Mesendoderm (in vitro differentiated cells): Measurements from ENCODE around the gene ERCC5.

Source experiments
- DNase-seq: peaks from one replicate; pipeline ENCODE4 v3.0.0; 2013
- H2AK5ac ChIP-seq: 2 replicates; pipeline ENCODE4 v1.6.1; 2013; ENCODE audit warnings: low read length, inconsistent platforms
- H2BK120ac ChIP-seq: 2 replicates; pipeline ENCODE4 v1.6.1; 2013; ENCODE audit warnings: low read depth, mild to moderate bottlenecking, low read length, moderate library complexity, mixed read lengths
- H2BK15ac ChIP-seq: replicated peaks from 2 replicates; pipeline ENCODE4 v1.6.1; 2013; ENCODE audit warnings: low read depth, mild to moderate bottlenecking, moderate library complexity
- H2BK5ac ChIP-seq: 2 replicates; pipeline ENCODE4 v1.6.1; 2013; ENCODE audit warnings: low read length, inconsistent platforms
- H3K18ac ChIP-seq: 2 replicates; pipeline ENCODE4 v1.6.1; 2013; ENCODE audit warnings: mild to moderate bottlenecking, low read length, mixed read lengths
- H3K23ac ChIP-seq: one replicate; pipeline ENCODE4 v1.6.1; 2013; ENCODE audit warnings: low read length
- H3K27ac ChIP-seq: 2 replicates; pipeline ENCODE4 v1.5.1; 2013; ENCODE audit warnings: low read depth, mild to moderate bottlenecking, inconsistent platforms, low read length, moderate library complexity
- H3K27me3 ChIP-seq: 2 replicates; pipeline ENCODE4 v1.6.1; 2013; ENCODE audit warnings: low read length, control low read depth, mild to moderate bottlenecking, inconsistent platforms; ENCODE audit not compliant: insufficient read depth, poor library complexity
- H3K36me3 ChIP-seq: 2 replicates; pipeline ENCODE4 v1.6.1; 2013; ENCODE audit warnings: low read length, inconsistent platforms; ENCODE audit not compliant: control insufficient read depth, insufficient read depth
- H3K4ac ChIP-seq: one replicate; pipeline ENCODE4 v1.6.1; 2013; ENCODE audit warnings: low read depth, mild to moderate bottlenecking, low read length, moderate library complexity
- H3K4me1 ChIP-seq: 2 replicates; pipeline ENCODE4 v1.6.1; 2013; ENCODE audit warnings: low read depth, low read length, inconsistent platforms; ENCODE audit not compliant: control insufficient read depth
- H3K4me2 ChIP-seq: 2 replicates; pipeline ENCODE4 v1.6.1; 2013; ENCODE audit warnings: low read length
- H3K4me3 ChIP-seq: 2 replicates; pipeline ENCODE4 v1.5.1; 2013; ENCODE audit warnings: mild to moderate bottlenecking, low read length
- H3K56ac ChIP-seq: one replicate; pipeline ENCODE4 v1.6.1; 2013; ENCODE audit warnings: low read length
- H3K79me1 ChIP-seq: 2 replicates; pipeline ENCODE4 v1.6.1; 2013; ENCODE audit warnings: low read length, inconsistent platforms
- H3K79me2 ChIP-seq: 2 replicates; pipeline ENCODE4 v1.6.1; 2013; ENCODE audit warnings: mild to moderate bottlenecking, low read length; ENCODE audit not compliant: control insufficient read depth, insufficient read depth
- H3K9ac ChIP-seq: 2 replicates; pipeline ENCODE4 v1.6.1; 2013; ENCODE audit warnings: low read length, inconsistent platforms
- H4K5ac ChIP-seq: one replicate; pipeline ENCODE4 v1.6.1; 2013; ENCODE audit warnings: low read length
- H4K8ac ChIP-seq: one replicate; pipeline ENCODE4 v1.6.1; 2013; ENCODE audit warnings: low read depth, mild to moderate bottlenecking, control low read depth, low read length, moderate library complexity
- WGBS: extraction: QIAGEN DNeasy Blood & Tissue Kit; methylation state at CpG from one replicate; pipeline ENCODE4 v1.1.7; 2013; ENCODE audit warnings: low lambda C conversion rate, missing lambda C conversion rate; ENCODE audit not compliant: insufficient coverage; ENCODE audit errors: extremely low coverage; 5-methylcytosine and 5-hydroxymethylcytosine counted together

The ERCC5 gene

DNA sequence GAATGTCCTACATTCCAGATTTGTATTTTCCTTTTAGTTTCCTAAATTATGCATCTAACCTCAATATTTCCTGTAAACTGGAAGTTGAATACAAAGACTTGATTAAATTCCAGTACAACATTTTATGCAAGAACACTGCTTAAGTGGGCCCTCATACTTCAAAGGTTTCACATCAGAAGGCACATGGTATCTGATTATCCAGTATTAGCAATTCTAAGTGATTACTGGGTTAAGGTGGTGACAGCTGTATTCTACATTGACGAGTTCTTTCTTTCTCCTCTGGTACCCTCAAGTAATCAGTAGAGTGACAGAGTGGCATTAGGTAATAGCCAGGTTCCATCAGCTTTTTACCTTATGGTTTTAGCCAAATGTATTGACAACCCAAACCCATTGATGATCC is 28.6 kb upstream of the ERCC5 start:
- Histone ChIP-seq H3K79me1 (no peaks in the 10 kb centered on the region), H4K8ac (no peak overlapping the region), H2AK5ac (no peak overlapping the region), H3K79me2 (no peaks in the 10 kb centered on the region), H2BK15ac (no peak overlapping the region), H3K56ac (no peak overlapping the region), H3K36me3 (no peaks in the 10 kb centered on the region), H3K4me2 (no peak overlapping the region), H2BK120ac (no peak overlapping the region), H3K4ac (no peak overlapping the region), H3K4me3 (no peak overlapping the region), H3K23ac (no peak overlapping the region), H4K5ac (no peak overlapping the region), H3K27ac (no peak overlapping the region), H3K18ac (no peak overlapping the region), H2BK5ac (no peak overlapping the region), H3K9ac (no peak overlapping the region), H3K27me3 (peaks cover 1% of the 10 kb centered on the region), H3K4me1 (peaks cover 2% of the 10 kb centered on the region)
- DNase-seq, result no peak
- no CpG with 5 or more reads among the region's 1 CpG for WGBS

DNA sequence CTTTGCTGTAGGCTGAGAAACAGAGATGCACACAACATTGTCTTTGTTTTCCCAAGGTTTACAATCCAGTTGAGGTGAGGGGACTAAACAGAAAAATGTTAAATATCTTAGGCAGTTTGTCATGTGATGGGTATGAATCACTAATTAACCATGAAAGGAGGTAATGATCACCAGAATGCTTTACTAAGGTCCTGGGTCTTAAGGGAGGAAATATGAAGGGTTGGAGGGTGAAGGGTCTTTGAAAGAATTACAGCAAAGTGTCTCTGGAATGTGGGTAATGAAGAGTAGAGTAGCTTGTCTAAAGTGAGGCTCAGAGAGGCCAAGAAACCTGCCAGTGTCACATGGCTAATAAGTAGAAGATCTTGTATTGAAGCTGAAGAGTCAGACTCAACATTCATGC is 27.9 kb upstream of the ERCC5 start:
- Histone ChIP-seq H3K79me2 (no peaks in the 10 kb centered on the region), H3K9ac (no peak overlapping the region), H3K79me1 (no peaks in the 10 kb centered on the region), H3K23ac (no peak overlapping the region), H3K4me3 (no peak overlapping the region), H3K18ac (no peak overlapping the region), H2BK120ac (no peak overlapping the region), H4K8ac (no peak overlapping the region), H3K27ac (no peak overlapping the region), H3K4ac (no peak overlapping the region), H4K5ac (no peak overlapping the region), H2BK5ac (no peak overlapping the region), H3K4me2 (no peak overlapping the region), H3K56ac (no peak overlapping the region), H3K27me3 (peaks cover 1% of the 10 kb centered on the region), H2BK15ac (no peak overlapping the region), H3K4me1 (no peaks in the 10 kb centered on the region), H3K36me3 (no peaks in the 10 kb centered on the region), H2AK5ac (no peak overlapping the region)
- DNase-seq, result peak; percentile 14

DNA sequence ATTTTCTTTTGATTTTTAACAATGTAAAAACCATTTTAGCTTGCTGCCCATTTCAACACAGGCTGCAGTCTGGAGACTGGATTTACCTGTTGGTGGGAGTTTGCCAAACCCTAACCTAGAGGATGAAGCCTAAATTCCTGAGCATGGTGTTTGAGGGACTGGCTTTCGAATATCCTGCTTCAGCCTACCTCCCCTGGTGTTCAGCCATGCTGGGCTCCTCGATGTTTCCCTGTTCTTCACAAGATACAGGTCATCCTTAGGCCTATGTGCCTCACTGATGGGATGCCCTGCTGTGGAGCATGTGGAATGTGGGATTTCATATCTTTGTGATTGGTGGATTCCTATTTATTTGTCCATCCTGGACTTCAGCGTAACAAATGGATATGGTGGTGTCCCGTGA is 20.4 kb upstream of the ERCC5 start:
- Histone ChIP-seq H2AK5ac (no peak overlapping the region), H3K56ac (no peak overlapping the region), H3K27ac (no peak overlapping the region), H4K5ac (no peak overlapping the region), H3K79me1 (no peaks in the 10 kb centered on the region), H3K4me3 (no peak overlapping the region), H3K27me3 (no peaks in the 10 kb centered on the region), H2BK15ac (no peak overlapping the region), H4K8ac (no peak overlapping the region), H3K36me3 (no peaks in the 10 kb centered on the region), H2BK5ac (no peak overlapping the region), H3K18ac (no peak overlapping the region), H2BK120ac (no peak overlapping the region), H3K4ac (no peak overlapping the region), H3K23ac (no peak overlapping the region), H3K4me2 (no peak overlapping the region), H3K79me2 (no peaks in the 10 kb centered on the region), H3K9ac (no peak overlapping the region), H3K4me1 (peaks cover 4% of the 10 kb centered on the region)
- peak; percentile 30 for DNase-seq
- WGBS, result no CpG with 5 or more reads among the region's 4 CpGs

DNA sequence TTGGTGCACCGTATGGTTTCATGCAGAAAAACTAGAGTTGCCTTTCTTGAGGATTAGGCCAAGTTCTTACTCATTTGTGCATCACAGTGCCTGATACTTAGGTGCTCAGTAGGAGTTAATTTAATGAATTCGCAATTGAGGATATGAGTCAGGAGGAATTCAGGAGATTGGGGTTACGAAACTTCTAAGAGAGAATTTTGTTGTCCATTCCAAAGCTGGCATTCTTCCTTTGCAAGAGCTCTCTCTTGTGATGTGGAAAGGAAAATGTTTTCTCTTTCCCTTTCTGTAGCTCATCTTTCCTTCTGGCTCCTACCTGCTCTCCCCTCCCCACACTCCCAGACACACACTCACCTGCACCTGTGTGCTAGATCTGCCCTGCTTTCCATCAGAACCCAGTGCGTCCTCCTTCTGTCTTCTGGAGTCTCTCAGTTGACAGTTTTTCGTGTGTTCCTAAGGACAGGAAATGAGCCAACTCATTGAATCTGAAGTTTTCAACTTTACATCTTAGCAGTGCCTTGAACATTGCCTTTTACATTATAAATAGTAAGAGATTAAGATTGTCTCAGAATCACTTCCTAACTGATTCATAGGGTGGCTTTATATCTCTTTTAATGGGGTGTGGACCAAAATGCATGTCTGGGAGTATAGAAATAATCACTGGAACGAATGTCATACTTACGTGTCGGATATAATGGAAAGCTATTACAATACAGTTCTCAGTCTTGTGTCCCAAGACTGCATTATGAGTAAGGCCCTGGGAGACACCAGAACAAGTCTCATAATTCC is 19.7 kb upstream of the ERCC5 start:
- Histone ChIP-seq H3K27ac (no peak overlapping the region), H2BK15ac (no peak overlapping the region), H2BK5ac (no peak overlapping the region), H3K9ac (no peak overlapping the region), H3K79me2 (no peaks in the 10 kb centered on the region), H3K27me3 (no peaks in the 10 kb centered on the region), H3K4me3 (no peak overlapping the region), H4K8ac (no peak overlapping the region), H2AK5ac (no peak overlapping the region), H4K5ac (no peak overlapping the region), H3K23ac (no peak overlapping the region), H3K4me1 (peaks cover 4% of the 10 kb centered on the region), H3K36me3 (no peaks in the 10 kb centered on the region), H3K79me1 (no peaks in the 10 kb centered on the region), H3K4me2 (no peak overlapping the region), H2BK120ac (no peak overlapping the region), H3K4ac (no peak overlapping the region), H3K18ac (no peak overlapping the region), H3K56ac (no peak overlapping the region)
- peak; percentile 42 for DNase-seq
- no CpG with 5 or more reads among the region's 8 CpGs for WGBS

DNA sequence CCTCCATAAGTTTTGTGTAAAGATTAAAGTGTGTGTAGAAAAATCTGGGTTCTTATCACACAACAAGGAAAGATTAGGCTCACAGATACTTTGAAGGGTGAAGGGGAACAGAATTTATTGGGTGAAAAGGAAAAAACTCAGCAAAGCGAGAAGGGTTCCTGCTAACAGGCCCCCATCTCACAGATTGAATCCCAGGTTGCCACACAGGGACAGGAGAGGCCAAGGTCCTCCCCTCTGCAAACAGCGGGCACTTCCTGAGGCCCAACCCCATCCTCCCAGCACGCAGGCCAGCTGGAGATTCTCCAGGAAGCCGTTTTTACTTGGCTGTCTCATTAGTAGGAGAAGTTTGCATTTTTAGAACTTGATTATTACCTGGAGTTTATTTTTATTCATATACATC is 15.2 kb upstream of the ERCC5 start:
- Histone ChIP-seq H2BK5ac (no peak overlapping the region), H3K4me1 (peaks cover under 1% of the 10 kb centered on the region), H3K27ac (no peak overlapping the region), H3K4me3 (no peak overlapping the region), H3K79me1 (no peaks in the 10 kb centered on the region), H3K79me2 (no peaks in the 10 kb centered on the region), H2BK15ac (no peak overlapping the region), H4K5ac (no peak overlapping the region), H4K8ac (no peak overlapping the region), H2BK120ac (no peak overlapping the region), H3K4me2 (no peak overlapping the region), H3K36me3 (no peaks in the 10 kb centered on the region), H3K56ac (no peak overlapping the region), H3K4ac (no peak overlapping the region), H3K18ac (no peak overlapping the region), H2AK5ac (no peak overlapping the region), H3K27me3 (no peaks in the 10 kb centered on the region), H3K23ac (no peak overlapping the region), H3K9ac (no peak overlapping the region)
- WGBS, result no CpG with 5 or more reads among the region's 4 CpGs
- no peak for DNase-seq

DNA sequence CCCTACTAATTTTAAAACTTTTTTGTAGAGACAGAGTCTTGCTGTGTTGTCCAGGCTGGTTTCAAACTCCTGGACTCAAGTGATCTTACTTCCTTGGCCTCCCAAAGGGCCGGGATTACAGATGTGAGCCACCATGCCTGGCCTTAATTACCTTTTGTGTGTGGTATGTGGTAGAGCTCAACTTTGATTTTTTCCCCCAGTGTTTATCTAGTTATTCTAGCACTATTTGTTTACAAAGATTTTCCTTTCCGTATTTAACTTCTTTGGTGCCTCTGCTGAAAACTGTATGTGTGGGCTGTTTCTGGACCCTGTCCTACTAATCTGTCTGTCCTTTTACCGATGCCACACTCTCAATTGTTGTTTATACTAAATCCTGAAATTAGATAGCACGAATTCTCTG is 9.4 kb upstream of the ERCC5 start:
- Histone ChIP-seq H4K5ac (no peak overlapping the region), H3K27ac (no peak overlapping the region), H3K9ac (no peak overlapping the region), H3K79me1 (no peaks in the 10 kb centered on the region), H3K4me2 (no peak overlapping the region), H3K79me2 (no peaks in the 10 kb centered on the region), H2BK15ac (no peak overlapping the region), H2BK5ac (no peak overlapping the region), H3K23ac (no peak overlapping the region), H4K8ac (no peak overlapping the region), H3K18ac (no peak overlapping the region), H3K36me3 (no peaks in the 10 kb centered on the region), H3K27me3 (no peaks in the 10 kb centered on the region), H2BK120ac (no peak overlapping the region), H3K4ac (no peak overlapping the region), H2AK5ac (no peak overlapping the region), H3K4me3 (no peak overlapping the region), H3K4me1 (no peaks in the 10 kb centered on the region), H3K56ac (no peak overlapping the region)
- DNase-seq, result no peak
- WGBS, result no CpG with 5 or more reads among the region's 4 CpGs
